Measurements from ENCODE around the gene FUNDC2.

DNA sequence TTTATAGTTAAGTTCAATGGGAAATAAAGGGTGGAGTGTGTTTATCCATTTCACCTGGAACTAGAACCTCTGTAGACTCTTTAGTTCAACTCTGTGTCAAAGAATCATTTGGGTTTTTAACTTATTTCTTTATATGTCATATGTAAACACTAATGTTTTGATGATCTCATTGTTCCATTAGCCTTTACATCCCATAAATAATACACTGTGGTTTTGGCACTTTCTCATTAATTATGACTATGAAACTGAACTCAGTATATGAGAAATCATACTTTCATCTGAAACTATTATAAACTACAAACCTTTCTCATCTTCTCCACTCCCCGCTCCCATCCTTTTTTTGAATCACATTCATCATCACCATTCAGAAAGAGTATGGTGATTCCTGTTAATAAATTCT is 35.2 kb upstream of the FUNDC2 start:
- no peak for TF ChIP-seq CEBPB (IDR thresholded peaks at IDR 0.05; ENCODE audit: low read depth, low read length)
- no peak for TF ChIP-seq POLR2A (IDR thresholded peaks at IDR 0.05; ENCODE audit: low read depth, low read length)
- TF ChIP-seq MXI1 (IDR thresholded peaks at IDR 0.05; ENCODE audit: borderline replicate concordance, low read depth, low read length) = no peak
- TF ChIP-seq MAFK (IDR thresholded peaks at IDR 0.05; ENCODE audit: low read depth, low read length) = no peak
- TF ChIP-seq CHD1 (IDR thresholded peaks at IDR 0.05; ENCODE audit: low read depth, low read length) = no peak
- TF ChIP-seq NFE2L2 (IDR thresholded peaks at IDR 0.05; ENCODE audit: low read depth, low read length) = no peak
- TF ChIP-seq, protein P1, sequence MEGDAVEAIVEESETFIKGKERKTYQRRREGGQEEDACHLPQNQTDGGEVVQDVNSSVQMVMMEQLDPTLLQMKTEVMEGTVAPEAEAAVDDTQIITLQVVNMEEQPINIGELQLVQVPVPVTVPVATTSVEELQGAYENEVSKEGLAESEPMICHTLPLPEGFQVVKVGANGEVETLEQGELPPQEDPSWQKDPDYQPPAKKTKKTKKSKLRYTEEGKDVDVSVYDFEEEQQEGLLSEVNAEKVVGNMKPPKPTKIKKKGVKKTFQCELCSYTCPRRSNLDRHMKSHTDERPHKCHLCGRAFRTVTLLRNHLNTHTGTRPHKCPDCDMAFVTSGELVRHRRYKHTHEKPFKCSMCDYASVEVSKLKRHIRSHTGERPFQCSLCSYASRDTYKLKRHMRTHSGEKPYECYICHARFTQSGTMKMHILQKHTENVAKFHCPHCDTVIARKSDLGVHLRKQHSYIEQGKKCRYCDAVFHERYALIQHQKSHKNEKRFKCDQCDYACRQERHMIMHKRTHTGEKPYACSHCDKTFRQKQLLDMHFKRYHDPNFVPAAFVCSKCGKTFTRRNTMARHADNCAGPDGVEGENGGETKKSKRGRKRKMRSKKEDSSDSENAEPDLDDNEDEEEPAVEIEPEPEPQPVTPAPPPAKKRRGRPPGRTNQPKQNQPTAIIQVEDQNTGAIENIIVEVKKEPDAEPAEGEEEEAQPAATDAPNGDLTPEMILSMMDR (conservative IDR thresholded peaks at IDR 0.05; ENCODE audit: low read depth, low read length) = no peak
- TF ChIP-seq BHLHE40 (IDR thresholded peaks at IDR 0.05; ENCODE audit: low read depth, low read length) = no peak
- no peak for TF ChIP-seq FOS (IDR thresholded peaks at IDR 0.05; ENCODE audit: low read depth, low read length)

Measured in IMR-90 (cell line).